HG02623 (cell line): ENCODE measurements around the gene BRI3.

Experiments used
- ATAC-seq: cut with Tn5 transposase; IDR thresholded peaks from one replicate; pipeline ENCODE4 v1.9.1; 2021; ENCODE audit warnings: moderate library complexity; ENCODE audit not compliant: unreplicated experiment

Gene BRI3, protein sequence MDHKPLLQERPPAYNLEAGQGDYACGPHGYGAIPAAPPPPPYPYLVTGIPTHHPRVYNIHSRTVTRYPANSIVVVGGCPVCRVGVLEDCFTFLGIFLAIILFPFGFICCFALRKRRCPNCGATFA

DNA sequence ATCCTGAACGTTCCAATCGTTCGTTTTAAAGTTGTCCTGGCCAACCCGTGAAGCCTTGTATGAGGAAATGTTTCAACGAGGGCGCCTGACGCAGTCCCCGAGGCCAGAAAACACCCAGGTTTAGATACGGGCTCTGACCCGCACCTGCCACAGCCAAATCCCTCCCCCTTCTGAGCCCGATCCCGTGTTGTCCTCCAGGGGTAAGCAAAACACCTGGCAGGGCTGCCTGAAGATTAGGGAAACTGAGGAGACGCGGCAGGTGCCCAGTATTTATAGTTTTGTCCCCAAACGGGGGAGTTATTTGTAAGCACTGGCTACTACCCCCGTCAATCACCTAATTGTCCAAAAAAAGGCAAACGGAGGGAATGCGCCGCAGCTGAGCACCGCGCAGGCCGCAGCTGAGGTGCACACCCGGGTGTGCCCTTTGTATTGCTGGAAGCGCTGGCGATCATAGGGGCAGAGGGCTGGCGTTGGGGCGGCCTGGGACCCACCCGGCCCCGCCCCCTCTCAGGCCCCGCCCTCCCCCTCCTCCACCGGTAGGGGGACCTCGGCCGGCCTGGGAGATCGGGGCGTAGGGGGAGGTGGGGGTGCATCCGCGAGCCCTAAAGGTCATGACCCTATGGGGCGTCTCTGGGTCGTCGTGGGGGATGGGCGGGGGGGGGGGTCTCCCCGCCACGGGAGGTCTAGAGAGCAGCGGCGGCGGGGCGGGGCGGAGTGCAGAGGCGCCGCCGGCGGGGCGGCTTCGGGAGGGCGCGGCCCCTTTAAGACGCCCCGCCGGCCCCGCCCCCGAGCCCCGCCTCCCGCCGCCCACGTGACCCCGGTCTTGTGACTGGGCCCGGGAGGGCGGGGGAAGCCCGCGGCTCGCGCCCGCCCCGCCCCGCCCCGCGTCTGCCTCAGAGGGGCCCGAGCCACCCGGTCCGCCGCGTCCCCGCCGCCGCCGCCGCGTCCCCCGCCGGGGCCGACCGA, at the start of gene BRI3:
Gene BRI3 (plus strand): TSS at position 896 of the 966 bp plus-strand sequence. CDS start 110 bp downstream, outside the sequence.
- ATAC-seq = peak; percentile 75

DNA sequence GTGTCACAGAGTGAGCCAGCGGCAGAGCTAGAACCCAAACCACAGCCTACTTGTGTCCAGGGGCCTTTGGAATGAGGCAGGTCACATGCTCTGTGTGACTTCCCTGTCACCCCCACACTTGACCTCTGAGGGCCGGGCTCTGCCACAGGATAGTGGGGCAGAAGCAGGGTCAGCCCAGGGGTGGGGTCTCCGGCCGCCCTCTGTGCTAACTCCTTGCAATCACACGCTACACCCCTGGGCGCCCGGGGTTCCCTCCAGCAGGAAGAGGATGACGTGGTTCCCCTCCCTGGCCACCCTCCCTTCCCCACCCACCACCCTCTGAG, 49.3 kb upstream of the BRI3 start:
- ATAC-seq = no peak

DNA sequence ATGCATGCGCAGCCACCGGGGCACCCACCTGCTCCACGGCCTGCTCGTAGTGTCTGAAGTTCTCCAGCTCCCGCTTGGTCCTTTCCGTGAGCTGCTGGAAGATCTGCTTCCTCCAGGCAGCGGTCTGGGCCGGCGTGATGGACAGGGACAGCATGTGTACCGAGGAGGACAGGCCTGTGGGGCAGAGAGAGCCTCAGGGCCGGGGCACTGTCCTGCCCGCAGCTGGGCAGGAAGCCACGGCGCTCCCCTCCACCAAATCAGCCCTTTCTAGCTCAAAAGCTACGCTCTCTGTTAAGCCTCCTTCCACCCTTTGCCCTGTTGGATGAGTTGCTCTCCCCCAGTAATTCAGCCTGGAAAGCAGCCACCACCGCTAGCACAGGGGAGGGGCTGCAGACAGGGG, 48.7 kb upstream of the BRI3 start:
- no peak for ATAC-seq

DNA sequence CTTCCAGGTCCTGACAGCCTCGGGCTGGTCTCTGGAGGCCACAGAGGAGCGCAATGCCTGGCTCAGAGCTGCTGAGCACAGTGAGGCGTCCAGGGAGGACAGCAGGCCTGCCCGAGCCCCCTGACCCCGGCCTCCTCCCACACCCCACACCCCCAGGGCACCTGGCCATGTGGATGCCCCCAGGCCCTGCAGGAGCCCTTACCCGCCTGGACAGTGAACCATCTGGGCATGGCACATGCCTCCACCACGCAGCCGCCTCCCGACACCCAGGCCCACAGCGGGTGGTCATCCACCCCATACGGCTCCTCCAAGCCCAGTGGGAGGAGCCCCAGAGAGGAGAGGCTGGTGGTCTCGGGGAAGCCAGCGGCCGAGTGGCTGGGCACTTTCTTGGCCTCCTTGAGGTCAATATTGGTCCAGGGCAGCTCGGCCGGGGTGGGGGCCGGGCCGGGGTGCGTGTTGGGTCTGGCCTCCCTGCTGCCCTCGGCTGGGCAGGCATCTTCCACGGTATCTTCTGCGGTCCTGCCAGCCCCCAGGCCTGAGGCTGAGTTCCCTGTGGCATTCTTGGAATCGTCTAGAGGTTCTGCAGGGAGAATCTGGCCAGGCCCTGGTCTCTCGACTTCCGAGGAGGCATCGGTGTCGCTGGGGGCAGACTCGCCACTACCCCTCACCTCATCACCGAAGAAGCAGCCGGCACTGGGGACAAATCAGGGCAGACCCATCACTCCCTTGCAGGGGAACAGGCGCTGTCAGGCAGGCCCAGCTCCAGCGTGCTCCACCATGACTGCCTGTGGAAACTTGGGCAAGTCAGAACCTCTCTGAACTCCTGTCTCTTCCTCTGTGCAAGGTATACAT, 48.0 kb upstream of the BRI3 start:
- ATAC-seq = no peak

DNA sequence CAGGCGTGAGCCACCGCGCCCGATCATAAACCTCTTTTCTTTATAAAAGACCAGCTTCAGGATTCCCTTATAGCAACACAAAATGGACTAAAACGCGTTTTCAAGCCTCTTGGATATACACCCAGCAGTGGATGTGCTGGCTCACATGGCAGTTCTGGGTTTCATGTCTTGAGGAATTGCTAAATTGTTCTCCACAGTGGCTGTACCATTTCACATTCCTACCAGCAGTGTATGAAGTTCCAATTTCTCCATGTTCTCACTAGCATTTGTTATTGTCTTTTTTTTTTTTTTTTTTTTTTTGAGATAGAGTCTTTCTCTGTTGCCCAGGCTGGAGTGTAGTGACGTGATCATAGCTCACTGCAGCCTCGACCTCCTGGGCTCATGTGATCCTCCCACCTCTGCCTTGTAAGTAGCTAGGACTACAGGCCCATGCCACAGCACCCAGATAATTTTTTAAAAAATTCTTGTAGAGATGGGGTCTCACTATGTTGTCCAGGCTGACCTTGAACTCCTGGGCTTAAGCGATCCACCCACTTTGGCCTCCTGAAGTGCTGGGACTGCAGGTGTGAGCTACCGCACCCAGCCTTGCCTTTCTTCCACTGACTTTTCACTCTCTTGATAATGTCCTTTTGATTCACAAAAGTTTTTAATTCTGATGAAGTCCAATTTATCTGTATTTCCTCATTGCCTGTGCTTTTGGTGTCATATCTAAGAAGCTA, 46.9 kb upstream of the BRI3 start:
- ATAC-seq = no peak

DNA sequence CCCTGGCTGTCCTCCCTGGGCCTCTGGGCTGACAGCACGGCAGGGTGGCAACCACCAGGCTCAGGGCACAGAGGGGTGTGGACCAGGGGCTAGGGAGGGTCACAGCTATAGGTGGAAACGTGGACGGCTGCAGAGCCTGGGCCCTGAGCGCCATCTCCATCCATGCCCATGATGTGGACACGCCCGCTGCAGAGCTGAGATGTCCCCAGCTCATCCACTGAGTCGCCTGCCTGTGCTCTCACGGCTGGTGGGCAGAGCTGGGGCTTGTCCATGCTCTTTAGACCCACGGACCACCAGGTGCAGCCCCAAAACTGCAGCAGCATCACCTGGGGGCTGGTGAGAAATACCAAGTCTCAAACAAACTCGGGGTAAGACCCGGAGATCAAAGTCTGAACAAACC, 45.6 kb upstream of the BRI3 start:
- no peak for ATAC-seq

DNA sequence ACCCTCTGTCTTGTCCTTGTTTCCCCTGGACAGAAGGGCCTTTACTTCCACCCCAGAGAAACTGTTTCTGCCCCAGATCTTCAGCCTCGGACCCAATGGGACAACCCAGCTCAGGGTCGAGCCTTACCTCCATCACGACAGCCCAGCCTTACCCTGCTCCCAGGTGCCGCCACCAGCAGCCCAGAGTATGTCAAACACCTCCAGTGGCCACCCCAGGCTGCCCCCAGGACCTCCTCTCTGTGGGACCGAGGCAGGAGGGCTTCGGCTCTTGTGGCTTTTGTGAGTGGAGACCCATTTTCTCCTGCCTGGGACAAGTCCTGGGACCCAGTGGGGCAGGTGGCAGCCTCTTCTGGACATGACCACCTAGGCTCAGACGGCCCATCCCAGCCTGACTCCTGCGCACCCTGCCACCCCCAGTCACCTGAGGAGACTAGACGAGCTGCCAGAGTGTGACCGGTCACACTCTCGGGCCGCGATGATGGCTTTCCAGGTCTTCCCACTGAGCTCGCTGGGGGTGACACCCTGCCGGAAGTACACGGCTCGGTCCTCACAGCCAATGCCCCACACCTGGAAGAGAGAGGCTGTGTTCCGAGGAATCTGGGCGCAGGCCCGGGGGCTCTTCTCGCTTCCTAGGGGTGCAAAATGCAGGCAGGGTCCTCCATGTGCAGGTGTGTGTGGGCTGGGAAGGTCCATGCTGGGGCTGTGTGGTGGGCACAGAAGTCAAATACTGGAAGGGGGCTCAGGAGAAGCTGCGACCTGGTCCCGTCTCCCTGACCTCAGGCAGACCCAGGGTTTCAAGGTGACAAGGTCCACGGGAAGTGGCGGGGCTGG, 44.9 kb upstream of the BRI3 start:
- ATAC-seq = no peak

DNA sequence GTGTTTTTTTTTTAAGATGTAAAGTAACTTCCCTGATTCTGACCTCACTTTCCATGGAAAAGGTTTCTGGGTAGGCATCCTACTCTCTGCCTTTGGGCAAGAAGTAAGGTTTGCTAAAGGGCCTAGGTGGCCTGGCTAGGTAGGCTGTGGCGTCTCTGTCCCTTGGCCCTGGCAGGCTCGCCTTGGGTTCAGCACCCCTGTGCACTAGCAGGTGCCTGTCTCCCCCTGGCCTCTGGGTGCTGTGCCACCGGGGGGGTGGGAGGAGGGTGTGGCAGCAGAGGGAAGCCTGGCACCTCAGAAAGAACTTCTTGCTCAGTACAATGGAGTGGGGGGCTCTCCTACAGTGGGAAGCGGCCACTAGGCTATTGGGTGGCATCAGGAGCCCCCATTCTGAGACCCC, 43.4 kb upstream of the BRI3 start:
- no peak for ATAC-seq

DNA sequence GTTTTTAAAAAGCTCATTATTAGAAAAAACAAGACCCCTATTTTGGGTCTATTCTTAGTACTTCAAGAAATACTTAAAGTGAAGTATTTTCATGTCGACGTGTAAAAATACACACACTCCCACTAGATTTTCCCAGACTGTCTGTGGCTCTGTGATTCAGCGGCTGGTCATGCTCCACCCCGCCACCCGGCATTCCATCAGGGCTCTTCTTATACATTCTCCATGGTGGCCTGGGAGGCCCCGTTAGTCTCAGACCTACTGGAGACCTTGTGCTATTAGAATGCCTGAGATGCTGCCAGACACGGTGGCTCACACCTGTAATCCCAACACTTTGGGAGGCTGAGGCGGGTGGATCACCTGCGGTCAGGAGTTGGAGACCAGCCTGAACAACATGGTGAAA, 42.5 kb upstream of the BRI3 start:
- ATAC-seq = no peak

DNA sequence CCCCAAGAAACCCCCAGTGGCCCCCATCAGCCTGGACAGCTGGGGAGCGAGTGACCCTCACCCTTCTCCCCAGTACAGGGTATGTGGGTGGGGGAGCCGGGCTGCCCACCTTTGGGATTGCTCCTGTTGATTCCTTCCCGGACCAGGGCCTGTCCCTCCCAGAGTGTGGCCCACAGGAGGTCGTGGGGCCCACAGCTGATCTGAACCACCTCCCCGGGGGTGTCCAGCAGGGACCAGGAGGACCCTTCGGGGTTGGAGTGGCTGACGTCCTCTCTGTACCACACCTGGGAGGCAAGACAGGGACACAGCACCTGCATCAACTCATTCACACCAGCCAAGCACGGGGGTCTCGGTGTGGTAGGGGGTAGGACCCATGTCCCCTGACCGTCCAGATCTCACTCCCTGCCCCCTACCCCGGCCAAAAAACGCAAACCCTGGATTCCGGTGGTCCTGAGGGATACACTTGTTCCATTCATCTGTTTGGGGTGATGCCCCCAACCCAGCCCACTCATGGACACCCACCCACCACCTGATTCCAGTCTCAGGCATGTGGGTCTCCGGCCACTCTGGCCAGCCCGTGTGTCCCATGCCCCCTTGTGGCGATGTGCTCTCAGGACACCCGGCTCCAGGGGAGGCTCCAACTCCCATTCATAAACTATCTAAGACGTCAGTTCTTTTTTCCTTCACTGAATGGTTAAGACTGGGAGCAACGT, 40.4 kb upstream of the BRI3 start:
- ATAC-seq = no peak

DNA sequence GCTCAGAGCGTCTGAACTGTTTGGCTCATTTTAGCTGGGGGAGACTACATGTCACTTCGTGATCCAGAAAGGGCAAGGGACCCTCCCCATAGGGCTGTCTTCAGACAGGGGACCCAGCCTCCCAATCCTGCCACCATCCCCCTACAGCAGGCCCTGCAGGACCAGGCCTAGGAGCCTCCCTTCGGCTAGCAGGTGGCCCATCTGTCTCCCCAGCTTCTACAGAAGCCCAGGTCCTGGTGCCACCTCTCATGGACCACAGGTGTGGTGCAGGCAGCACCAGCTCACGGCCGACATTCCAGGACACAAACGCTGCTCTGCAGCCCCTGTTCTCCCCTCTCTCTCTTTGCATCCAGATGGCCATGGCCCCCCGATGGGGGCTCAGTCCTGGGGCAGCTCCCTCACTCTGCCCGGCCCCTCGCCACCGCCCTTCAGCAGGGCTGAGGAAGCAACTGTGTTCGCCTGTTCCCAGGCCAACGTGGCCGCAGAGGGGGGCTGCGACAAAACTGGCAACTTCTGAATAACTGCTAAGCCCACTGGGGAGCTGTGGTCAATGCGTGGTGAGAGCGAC, 39.7 kb upstream of the BRI3 start:
- ATAC-seq = no peak

DNA sequence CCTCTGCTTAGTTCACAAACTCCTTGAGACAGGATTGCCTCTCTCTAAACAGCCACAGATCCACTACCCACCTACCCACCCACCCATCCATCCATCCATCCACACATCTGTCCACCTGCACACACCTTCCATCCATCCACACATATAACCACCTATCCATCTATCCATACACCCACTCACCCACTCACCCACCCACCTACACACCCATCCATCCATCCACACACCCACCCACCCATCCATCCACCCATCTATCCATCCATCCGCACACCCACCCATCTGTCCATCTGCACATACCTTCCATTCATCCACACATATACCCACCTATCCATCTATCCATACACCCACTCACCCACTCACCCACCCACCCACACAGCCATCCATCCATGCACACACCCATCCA, 39.1 kb upstream of the BRI3 start:
- no peak for ATAC-seq

DNA sequence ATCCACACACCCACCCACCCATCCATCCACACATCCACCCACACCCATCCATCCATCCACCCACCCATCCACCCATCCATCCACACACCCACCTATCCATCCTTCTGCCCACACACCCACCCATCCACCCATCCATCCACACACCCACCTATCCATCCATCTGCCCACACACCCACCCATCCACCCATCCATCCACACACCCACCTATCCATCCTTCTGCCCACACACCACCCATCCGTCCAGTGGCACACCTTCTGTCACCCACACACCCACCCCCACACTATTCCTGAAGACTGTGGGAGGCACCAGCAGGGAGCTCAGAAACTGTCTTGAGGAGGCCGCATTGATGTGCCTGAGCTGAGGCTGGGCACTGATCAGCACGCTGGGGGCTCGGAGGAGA, 38.6 kb upstream of the BRI3 start:
- ATAC-seq = no peak

DNA sequence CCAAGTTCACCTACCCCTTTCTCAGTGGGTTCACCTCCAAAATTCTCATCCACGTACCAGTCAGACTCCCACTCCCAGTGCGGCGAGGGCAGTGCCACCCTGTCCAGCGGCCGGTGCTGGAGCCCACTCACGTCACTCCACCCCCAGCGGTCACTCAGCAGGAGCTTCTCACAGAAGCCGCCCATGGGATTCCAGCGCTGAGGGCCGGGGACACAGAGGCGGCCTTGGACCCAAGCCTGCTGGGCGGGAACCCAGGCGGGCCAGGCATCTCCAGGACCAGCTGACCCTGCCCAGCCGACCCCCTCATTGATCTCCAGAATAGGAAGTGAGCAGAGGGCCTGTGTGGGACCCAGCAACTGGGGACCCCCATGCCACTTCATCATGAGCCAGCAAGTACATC, 36.6 kb upstream of the BRI3 start:
- ATAC-seq = no peak

DNA sequence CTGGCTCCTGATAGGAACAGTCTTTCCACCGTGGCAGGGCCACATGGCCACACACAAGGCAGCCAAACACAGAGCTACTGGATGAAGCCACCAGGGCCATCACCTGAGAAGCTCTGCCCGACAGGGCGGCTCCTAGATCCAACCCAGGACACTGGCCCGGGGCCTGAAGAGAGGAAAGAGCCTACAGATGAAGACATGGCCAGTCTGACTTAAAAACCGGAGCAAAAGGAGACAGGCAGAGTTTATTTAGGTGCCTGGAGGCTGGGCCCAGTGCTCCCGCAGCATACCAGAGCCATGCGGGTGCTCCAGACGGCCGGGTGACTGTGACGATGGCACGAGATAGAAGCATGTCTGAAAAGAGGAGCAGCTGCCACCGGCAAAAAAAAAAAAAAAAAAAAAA, 33.3 kb upstream of the BRI3 start:
- ATAC-seq = no peak

DNA sequence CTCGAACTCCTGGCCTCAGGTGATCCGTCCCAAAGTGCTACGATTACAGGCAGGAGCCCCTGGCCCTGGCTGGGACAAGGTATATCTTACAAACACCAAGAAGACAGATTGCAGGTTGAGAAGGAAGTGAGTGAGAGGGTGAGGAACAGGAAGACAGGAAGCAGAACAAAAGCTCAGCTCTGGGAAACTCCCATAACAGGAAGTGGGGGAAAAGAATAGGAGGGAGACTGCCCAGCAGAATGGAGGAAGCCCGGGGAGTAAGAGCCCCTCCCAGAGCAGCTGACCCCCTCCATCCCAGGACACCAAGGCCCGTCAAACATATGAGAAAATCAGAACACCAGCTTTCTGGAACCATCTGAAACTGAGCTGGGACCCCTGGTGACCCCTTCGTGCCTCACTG, 32.4 kb upstream of the BRI3 start:
- ATAC-seq = no peak

DNA sequence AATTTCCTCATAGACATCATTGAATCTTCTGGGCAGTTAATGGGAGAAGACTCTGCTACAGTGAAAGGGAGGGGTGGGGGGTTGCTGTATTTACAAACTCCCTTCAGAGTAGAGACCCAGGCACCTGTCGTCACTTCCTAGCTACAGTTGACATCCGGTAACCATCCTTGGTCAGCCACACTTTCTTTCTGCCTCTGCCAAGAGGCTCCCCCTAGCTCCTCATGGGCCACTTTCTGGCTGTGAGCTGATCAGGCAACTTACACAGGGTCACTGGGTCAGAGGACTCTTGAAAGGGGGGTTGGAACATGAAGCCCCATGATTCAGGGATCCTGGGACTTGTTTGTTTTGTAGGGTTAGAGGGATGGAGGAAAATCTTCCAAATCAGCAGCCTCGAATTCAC, 30.7 kb upstream of the BRI3 start:
- no peak for ATAC-seq

DNA sequence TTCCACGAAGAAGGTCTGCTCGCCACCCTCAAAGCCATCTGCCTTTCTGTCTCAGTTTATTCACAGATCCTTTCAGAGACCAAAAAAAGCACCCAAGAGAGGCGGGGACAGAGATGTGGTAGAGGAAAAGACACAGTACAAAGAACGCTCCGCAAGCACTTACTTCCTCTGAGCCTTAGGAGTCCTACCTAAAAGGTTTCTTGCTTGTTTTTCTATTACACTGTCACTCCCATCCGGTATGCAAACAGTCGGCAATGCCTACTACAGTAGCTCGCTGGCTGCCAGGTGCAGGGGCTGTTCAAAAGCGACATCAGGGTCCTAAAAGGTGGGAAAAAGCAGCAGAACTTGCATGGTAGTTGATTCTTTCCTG, 30.3 kb upstream of the BRI3 start:
- ATAC-seq = peak; percentile 27
